Inferior parietal cortex (tissue), 1 donor: Measurements from ENCODE around the gene TBC1D14.

Experiments used
- DNase-seq: peaks from one replicate; pipeline ENCODE4 v3.0.0-alpha.2; 2016; ENCODE audit errors: extremely low spot score

The TBC1D14 gene, protein sequence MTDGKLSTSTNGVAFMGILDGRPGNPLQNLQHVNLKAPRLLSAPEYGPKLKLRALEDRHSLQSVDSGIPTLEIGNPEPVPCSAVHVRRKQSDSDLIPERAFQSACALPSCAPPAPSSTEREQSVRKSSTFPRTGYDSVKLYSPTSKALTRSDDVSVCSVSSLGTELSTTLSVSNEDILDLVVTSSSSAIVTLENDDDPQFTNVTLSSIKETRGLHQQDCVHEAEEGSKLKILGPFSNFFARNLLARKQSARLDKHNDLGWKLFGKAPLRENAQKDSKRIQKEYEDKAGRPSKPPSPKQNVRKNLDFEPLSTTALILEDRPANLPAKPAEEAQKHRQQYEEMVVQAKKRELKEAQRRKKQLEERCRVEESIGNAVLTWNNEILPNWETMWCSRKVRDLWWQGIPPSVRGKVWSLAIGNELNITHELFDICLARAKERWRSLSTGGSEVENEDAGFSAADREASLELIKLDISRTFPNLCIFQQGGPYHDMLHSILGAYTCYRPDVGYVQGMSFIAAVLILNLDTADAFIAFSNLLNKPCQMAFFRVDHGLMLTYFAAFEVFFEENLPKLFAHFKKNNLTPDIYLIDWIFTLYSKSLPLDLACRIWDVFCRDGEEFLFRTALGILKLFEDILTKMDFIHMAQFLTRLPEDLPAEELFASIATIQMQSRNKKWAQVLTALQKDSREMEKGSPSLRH

DNA sequence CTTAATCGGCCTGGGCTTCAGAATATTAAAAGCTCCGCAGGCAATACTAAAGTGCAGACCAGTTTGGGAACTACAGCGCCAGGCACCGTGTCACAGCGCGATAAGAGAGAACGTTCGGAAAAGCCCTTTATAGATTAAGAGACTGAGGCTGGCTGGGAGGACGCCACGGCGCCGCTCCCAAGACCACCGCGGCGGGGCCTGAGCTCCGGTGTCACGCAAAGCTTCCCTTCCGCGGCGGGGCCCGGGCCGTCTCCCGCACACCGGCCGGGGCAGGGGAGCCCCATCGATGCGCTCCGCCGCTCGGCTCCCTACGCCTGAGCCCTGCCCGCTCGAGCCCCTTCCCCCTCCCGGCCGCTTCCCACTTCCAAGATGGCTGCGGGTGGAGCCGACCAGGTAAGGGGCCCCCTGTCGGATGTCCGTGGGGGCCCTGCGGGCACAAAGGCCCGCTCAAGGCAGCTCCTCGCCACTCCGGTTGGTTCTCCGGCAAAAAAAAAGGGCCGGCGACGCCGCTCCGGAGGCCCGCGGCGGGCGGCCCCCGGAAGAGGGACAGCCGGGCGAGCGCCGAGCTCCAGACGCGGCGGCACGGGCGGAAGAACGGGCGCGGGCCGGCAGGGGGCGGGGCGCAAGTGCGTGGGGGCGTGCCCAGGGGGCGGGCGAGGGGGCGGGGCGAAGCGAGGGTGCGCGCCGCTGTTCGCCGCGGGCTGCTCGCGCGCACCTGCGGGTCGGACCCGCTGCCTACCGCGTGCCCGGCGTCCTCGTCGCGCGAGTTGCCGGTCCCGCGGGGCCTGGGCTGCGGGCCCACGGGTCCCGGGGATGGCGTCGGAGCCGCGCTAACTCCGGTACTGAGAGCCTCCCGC, at the start of gene TBC1D14:
Gene TBC1D14, plus strand, starts transcription at position 714 of the 857 bp plus-strand sequence. CDS start 13,564 bp downstream, outside the sequence.
- DNase-seq = peak; percentile 86

DNA sequence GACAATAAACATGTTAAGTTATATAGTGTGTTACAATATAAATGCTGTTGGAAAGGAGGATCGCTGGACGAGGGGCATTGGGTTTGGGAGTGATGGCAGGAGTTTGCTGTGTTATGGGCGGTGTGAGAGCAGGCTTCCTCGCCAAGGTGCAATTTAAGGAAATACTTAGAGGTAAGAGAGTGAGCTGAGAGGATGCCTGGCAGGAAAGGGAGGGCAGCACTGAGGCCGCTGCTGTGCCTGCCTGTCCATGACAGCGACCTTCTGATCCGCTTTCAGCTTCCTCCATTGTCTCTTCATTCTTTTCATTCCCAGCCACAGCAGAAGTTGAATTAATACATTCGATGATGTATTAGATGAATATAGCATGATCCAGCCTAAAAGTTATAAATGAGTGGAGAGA, 41.2 kb upstream of the TBC1D14 start:
- DNase-seq = no peak

DNA sequence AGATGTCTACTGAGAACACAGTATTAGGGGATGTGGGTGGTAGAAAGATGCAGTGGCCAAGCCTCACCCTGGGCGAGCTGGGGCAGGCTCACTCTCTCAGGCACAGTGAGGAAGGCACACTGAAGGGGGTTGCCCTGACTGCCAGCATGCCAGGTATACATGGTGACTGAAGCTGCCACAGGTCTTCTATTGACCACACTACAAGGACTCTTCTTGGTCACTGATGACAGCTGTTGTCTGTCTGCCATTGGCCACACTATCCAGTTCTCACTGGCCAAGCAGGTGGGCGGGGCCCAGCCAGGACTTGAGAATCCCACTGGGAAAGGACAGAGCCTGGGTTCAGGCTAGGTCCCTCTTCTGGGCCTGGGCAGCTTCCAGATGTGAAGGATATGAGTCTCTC, 39.7 kb upstream of the TBC1D14 start:
- DNase-seq = no peak

DNA sequence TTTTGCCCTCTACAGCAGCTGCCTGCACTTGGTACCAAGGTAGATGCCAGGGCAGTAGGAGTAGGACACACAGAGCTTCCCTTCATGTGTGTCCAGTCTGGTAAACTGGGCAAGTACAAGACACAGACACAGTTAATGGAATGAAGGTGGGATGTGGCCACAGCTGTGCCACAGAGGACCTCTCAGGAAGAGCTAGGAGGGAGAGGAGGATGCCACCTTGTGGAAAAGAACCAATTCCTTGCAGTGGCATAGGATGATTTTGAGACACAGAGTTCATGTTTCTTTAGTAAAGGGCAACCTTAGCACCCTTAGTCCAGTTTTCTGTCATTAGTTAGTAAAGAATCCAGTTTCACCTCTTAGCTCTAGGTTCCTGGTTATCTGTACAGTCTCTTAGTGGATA, 36.3 kb upstream of the TBC1D14 start:
- DNase-seq = no peak

DNA sequence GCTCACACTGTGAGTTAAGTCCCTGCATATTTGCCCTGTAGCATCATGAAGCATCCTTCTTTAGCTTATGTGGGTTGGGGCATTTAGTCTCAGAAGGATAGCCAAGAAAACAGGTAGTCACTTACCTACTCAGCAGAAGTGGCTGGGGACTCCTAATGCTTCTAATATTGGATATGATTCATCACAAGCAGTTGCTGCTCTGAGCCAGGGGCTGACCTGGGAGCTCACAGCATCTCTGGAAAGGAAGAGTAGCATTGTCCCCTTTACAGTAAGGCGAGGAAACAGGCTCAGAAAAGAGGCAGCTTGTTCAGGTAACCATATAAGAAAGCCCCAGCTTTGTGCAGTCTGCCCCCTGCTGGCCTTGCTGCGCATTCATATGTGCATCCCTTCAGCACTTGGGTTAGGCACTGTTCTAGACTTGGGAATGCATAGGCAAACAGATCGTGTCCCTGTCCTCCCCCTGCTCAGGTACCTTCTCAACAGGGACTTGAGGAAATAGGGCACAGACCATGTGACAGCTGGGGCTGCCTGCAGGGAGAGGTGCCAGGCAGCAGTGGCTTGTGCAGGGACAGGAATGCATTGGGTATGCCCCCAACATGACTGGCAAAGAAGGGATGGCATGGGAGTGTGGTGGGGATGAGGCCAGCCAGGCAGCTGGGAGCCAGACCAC, 35.7 kb upstream of the TBC1D14 start:
- DNase-seq = peak; percentile 79

DNA sequence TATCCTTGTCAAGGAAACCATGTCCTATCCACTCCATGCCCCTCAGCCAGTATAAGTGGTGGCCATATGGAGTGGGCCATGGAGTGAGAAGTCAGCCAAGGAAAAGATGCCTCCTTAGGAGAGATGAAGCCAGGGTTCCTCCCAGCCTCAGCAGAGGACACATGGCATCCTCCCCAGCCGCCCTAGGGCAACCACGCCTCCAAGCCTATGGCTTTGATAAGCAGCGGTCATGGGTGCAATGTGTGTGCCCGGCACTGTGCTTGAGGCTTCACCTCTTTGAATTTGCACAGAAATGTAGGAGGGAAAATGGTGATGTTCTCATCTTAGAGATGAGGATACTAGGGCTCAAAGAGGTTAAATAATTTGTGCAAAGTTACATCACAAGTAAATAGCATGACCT, 34.6 kb upstream of the TBC1D14 start:
- DNase-seq = no peak

DNA sequence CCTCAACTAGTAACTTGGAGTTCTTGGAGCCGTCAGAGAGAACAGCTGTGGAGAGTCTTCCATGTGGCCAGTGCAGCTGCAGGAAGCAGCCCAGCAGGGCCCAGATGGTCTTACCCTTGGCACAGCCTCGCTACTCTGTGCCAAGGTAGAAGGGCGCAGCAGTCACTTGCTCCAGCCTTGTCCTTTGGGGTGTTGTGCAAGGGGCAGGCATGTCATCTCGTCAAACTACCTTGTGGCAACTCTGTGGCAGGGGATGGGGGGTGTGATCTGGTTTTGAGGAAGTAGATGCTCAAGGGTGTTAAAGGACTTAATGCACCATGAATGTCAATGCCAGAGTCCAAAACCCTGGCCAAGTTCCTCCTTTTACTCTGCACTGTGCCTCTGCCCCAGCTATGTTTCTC, 34.2 kb upstream of the TBC1D14 start:
- DNase-seq = no peak

DNA sequence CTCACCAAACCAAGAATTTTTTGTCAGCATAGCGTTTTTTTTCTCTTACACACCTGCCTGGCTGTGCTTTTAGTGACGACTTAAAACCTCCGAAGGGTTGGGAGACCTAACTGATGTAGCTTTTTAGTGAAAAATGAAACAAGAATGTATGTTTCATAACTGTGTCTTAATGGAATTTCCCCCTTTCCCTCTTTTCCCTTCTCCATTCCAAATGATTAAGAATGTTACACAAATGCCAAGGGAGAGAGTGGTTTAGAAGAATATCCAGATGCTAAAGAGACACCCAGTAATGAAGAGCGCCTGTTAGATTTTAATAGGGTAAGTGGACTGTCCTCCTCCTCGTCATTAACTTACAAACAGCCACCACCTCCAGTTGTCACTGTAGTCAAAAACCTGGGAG, 33.2 kb upstream of the TBC1D14 start:
- no peak for DNase-seq

DNA sequence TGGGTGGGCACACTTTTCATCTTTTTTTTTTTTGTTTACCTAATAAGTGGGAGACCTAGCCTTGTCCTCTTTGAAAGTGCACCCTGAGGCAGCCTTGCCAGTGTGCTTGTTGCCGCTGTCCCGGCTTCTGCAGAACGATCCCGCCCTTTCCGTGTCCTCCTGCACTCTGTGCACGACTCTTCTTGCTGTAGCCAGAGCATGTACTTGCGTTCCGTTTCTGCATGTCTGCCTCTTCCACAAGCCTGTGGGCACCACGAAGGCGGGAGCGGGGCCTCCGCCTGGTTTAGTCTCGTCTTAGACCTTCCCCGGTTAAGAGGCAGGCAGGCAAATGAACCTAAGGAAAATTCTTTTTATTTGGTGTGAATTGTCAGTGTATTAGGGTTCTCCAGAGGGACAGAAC, 32.6 kb upstream of the TBC1D14 start:
- DNase-seq = no peak

DNA sequence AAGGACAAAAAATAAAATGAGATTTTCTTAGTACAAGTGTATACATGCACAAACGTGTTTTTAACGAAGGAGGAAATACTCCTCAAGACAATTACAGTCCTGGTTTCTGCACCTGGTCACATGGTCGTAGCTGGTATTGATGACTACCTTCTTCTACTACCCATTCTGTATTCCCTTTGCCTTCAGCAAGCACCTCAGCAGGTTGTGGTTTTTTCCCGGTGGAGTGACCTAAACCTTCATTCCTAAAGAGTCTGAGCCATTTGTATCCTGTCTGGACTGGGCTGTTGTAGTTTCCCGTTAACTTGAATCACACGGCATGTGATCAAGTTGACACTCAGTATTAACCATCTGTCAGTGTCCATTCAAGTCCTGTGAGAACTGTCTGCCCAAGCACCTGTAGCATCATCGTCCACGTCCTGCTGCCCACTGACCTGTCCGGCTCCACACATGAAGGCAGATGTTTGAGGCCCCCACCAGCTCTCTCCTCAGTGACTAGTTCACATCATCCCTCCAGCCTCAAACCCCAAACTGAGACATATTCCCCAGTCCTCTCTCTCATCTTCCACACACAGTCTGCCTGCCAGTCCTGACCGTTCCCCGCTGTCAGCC, 31.1 kb upstream of the TBC1D14 start:
- DNase-seq = no peak

DNA sequence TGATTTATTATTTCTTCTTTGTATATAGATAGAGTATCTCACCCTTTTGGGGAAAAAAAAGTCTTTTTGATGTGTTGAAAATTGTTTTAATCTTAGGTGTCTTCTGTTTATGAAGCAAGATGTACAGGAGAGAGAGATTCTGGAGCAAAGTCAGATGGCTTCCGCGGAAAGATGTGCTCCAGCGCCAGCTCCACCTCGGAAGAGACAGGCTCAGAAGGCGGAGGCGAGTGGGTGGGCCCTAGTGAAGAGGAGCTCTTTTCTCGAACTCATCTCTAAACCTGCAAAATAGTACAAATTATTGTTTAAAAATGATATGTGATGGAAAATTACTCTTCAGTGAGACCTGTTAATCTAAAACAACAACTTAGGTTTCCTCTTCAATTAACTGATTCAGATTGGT, 28.9 kb upstream of the TBC1D14 start:
- DNase-seq = no peak

DNA sequence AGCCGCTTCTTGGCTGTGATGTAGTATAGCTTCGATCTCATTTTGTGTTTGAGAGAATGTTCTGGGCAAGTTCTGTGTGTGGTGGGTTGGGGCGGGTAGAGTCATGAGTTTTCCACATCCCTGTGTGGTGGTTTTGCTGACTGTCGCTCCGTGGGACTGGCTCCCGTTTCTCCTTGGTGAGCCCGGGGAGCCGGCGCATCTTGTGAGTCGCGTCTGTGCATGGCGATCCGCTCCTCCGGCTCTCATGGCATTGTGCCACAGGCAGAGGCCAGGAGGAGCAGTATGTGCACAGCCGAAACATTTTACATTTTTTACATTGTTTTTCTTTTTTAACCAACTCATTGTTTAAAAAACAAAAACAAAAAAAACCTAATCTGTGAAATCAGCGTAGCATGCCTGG, 27.7 kb upstream of the TBC1D14 start:
- DNase-seq = no peak

DNA sequence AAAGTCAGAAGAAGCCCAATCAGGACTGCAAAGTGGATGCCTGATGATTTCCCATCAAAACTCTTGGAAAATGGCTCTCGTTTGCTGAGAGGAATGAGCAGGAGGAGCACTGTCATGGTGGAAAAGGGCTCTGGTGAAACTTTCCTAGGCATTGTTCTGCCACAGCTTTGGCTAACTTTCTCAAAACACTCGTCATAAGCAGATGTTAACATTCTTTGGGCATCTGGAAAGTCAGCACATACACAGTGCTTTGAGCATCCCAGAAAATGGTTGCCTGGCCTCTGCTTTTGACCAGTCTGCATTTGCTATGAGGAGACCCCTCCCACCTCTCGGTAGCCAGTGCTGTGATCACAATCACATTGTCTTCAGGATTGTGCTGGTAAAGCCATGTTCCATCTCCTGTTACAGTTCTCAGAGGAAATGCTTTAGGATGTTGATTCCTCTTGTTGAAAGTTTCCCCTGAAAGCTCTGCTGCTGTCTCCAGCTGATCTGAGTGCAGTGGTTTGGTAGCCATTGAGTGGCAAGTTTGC, 25.2 kb upstream of the TBC1D14 start:
- DNase-seq = no peak

DNA sequence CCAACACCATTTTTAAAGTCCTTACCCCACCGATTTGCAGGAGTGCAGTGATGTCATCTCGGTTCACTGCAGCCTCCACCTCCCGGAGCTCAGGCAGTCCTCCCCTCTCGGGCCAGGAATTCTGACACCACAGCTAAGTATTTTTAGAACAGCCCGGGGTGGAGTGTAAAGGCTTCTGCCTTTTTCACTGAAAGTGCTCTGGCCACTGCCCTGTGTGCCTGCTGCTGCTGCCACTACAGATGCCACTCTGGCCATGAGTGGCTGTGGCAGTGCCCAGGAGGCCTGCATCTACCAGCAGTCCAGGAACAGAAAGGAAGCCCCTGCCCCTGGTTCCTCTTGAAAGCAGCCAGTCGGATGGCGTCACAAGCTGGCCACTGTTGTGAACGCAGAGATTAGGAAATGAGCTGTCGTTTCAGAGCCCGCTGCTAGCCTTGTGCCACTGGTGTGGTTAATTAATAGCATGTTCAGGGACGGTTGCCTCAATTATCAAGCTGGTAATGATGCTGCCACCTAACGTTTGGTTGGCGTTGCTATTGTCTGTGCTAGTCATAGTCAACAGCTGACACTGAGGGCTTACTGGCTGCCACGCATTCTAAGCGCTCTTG, 23.6 kb upstream of the TBC1D14 start:
- peak; percentile 79 for DNase-seq

DNA sequence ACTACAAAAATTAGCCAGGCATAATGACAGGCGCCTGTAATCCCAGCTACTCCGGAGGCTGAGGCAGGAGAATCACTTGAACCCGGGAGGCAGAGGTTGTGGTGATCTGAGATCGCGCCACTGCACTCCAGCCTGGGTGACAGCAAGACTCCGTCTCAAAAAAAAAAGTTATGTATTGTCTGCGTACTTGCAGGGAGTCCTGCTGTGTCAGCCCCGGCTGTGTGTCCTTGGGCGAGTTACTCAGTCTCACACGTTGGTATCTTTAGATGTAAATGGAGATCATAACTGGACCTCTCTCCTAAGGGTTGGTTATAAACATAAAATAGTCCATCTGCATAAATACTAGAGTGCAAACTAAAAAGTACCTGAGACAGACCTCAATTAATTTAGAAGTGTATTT, 22.7 kb upstream of the TBC1D14 start:
- DNase-seq = no peak

DNA sequence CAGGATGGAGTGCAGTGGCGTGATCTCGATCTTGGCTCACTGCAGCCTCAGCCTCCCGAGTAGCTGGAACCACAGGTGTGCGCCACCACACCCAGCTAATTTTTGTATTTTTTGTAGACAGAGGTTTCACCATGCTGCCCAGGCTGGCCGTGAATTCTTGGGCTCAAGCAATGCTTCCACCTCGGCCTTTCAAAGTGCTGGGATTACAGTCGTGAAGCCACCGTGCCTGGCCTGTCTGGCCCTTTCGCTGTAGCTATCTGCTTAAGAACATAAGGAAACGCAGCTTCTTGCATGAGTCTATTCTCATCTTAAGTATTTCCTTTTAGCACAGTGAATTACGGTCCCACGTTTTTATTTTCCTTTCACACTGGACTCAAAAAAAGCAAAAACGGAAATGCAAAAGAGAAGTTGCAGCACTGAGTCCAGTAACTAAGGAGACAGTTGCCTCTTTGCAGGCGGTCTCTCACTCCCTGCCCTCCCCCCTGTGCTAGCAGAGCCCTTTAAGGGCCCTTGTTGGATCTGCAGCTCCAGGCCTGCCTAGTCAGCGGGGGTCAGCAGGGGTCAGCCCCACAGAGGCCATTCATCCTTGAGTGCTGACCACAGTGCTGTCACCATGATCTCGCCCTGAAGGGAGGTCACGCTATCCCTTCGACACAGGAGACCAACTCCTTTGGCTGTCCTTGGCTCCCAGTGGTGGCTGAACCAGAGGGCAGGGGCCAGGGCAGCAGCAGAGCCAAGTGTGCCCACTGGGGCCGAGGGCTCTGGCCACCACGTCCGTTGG, 21.8 kb upstream of the TBC1D14 start:
- DNase-seq = no peak

DNA sequence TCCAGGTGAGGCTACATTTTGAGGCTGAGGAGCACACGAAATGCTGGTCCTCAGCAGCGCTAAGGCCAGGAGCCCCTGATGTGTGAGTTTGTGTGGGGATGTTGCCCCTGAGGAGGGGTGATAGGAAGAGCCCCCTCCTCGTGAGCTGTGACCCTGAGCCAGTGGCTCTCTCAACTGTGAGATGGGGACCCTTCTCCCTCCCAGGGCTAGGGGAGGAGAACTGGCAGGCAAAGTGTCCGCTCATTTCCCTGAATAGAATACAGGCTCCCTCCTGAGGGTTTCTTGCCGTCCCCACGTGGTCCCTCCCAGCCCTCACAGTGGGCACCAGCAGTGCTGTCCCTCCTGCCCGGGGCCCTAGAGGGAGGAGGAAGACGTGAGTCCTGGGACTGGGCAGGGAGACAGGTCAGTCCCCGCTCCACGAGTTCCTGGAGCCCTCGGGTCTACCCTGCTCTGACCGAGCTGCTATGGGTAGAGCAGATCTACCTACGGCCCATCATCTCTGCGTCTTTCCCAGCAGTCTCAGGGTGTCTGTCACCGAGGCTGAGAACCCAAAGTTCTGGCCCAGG, 21.0 kb upstream of the TBC1D14 start:
- no peak for DNase-seq

DNA sequence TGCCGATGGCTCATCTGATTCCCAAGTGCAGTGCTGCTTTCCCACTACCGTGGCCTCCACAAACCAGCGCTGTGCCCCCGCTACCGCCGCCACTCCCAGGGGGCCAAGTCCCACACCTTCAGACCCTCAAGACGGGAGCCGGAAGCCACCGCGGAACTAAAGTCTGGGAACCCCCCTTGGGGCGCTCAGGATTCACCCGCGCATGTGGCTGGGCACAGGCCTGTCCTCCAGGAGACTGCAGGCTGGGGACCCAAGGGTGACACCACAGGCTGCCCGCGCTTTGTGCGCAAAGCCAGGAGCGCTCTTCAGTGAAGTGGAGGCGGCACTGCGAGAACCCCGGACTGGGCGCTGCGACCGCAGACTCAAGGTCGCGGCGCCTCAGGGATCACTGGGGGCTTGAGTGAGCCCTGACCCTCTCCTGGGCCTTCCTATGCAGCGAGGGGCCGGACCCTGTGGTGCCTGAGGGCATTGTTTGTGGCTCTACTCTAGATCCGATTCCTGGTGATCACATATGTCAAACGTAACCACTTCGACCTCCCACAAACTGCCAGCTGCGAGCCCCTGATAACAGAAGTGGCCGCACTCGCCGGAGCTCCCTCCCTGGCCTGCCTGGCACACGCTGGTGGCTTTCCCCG, 20.4 kb upstream of the TBC1D14 start:
- no peak for DNase-seq

DNA sequence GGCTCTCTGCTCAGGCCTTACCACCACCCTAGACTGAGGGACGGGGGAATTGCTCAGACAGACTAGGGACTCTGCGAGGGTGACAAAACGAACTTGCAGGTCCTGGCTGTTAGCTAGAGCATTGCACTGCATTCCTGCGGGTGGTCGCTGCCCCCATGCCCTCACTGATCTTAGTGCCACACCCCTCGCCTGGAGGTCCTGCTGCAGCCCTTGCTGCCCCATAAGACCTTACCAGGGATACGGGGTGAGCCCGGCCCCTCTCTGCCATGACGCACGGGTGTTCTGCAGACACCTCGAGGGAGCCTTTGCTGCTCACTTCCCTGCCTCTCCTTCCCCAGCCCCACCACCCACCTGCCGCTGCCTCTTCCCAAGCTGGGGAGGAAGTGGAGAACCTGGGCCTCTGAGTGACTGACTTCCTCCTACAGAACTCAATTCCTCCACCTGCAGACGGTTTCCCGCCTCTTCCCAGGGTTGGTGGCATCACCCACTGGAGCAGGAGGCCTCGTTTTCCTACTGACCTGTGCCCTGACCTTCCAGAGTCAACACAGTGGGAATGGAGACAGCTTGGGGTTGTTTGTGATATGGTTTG, 19.8 kb upstream of the TBC1D14 start:
- DNase-seq = no peak
